ENCODE results near the gene LRATD1. TPM values are rescaled to one million over a fixed set of nuclear protein-coding genes. Genes with fewer than 3 reads are reported as not detected.

Gene LRATD1, protein sequence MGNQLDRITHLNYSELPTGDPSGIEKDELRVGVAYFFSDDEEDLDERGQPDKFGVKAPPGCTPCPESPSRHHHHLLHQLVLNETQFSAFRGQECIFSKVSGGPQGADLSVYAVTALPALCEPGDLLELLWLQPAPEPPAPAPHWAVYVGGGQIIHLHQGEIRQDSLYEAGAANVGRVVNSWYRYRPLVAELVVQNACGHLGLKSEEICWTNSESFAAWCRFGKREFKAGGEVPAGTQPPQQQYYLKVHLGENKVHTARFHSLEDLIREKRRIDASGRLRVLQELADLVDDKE
- total RNA-seq, result under 1 TPM in 1 of 2 donors, not detected in 1; under 0.01 TPM

DNA sequence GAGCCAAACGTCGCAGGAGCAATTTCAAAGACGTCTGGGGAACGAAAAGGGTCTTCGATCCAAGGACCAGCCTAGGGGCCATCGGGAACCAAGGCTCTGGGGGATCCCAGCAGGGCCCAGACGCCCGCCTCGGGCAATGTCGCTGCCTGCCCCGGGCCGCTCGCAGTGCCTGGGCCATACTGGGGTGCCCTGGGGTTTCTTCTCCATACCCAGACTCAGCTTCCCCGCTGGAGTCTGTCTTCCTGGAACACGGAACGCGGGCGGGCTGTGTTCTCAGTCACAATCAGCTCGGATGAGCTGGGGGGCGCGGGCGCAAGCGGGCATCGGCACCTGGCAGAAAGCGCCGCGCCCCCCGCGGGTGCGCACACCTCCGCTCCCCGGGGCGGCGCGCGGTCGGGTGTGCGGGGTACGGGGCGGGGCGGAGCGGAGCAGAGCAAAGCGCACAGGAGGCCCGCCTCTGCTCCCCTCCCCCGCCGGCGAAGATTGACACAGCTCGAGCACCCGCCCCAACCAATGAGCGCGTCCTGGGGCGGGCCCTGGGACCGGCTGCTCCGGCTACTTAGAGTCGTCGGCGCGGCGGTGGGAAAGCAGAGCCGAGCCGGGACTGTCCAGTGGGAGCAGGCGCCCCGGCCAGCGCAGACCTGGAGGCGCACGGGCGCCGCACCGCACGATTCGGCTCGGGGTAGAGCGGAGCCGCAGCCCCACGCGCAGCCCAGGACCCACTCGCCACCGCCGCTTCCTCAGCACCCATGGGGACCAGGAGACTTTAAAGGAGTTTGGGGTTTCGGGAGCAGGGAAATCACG, at the start of gene LRATD1:
TSS of gene LRATD1 (plus strand) at position 585 of the 804 bp plus-strand sequence. CDS start 1,263 bp downstream, outside the sequence.

Data from melanocyte of skin (primary cell).